ENCODE data around the gene C6orf136. TPM values are rescaled to one million over a fixed set of nuclear protein-coding genes. Genes with fewer than 3 reads are reported as not detected.

C6orf136 gene
- total RNA-seq, 2 donors from 2014 or later, result 71.3 to 83.3 TPM

DNA sequence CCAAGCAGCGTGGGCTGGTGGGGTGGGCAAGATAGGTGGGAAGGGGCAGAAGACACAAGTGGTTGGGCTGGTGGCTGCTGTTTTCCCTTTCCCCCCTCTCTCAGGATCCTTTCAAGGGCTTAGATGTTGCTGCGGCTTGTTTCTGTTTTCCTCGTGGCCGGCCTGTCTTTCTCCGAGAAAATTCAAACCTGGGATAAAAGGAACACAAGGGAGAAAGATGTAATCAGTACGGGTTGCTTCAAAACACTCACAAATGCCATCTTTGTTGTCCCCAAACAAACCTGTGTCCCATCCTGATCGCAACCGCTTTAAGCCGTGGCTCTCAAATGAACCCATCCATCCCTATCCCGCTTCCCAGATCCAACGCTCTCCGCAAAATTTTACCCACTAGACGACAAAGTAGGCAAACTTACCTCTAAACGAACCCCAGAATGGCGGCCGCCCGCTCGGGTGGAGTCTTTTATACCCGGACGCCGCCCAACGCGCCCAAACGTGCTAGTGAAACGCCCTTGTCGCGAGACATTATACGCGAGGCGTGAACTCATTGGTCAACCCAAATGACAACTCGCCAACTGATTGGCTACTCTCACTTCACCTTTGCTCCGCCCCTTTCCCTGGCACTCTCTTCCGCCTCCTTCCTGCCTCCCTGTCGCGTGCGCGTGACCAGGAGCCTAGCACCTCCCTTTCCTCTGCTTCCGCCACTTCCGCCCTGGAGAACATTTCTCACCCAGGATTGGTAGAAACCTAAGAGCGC lies 29.9 kb upstream of the C6orf136 start, which contains the start of gene PPP1R10:
PPP1R10 (minus strand) TSS at position 433 of the 754 bp plus-strand sequence. CDS start 7,299 bp downstream, outside the sequence.
- Histone ChIP-seq H3K27me3 (no peaks in the 10 kb centered on the region), H3K36me3 (no peaks in the 10 kb centered on the region), H3K9me3 (no peaks in the 10 kb centered on the region), H3K4me3 (peak within 1 kb of the TSS; percentile 63), H3K27ac (peak within 1 kb of the TSS; percentile 93), H3K9ac (ENCODE audit: low read depth in 2 of 2, low read length in 2 of 2) (peak within 1 kb of the TSS; percentile 96 to 100), H3K4me1 (peaks cover 4% of the 10 kb centered on the region)
- no peak for TF ChIP-seq CTCF (IDR thresholded peaks at IDR 0.05)
- intact Hi-C loops (cut with DNase I), result no loop called here
- peak; percentile 99 for DNase-seq

DNA sequence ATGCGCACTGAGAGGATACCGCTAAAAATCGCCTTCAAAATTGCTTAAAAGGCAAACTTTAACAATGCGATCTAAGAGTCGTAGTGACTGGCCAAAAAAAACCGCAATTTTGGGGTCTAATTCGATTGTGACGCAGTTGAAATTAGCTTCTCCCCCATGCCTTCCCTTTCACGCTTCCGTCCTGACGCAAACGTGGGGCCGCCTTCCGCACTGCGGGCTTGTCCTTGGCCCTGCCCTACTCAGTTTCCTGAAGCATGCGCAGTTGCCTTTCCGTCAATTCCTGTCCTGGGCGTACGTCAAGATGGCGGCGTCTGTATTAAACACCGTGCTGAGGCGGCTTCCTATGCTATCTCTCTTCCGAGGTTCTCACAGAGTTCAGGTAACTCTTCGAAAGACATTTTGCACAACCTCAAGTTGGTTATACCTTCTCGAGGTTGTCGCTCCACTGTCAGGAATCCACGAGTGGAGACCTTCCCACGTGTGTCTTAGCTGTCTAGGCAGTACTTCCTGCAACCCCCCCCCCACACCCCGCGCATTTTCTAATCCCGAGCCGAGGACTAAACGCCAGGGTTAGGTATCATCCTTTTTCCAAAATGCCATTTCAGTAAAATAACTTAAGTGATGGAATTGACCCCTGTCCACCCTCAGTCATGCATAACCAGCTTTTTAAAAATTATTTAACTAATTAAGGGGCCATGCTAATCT lies 29.2 kb upstream of the C6orf136 start, which contains the start of gene MRPS18B:
MRPS18B (plus strand) TSS at position 276 of the 705 bp plus-strand sequence; CDS start at position 302, 26 bp downstream.
- H3K4me3 ChIP-seq, result peak within 1 kb of the TSS; percentile 63
- intact Hi-C loops (cut with DNase I), result no loop called here
- TF ChIP-seq CTCF (IDR thresholded peaks at IDR 0.05), result no peak
- peaks cover 2% of the 10 kb centered on the region for H3K36me3 ChIP-seq
- peaks cover 4% of the 10 kb centered on the region for H3K4me1 ChIP-seq
- H3K9me3 ChIP-seq, result no peaks in the 10 kb centered on the region
- peak within 1 kb of the TSS; percentile 93 for H3K27ac ChIP-seq
- DNase-seq, result peak; percentile 98
- H3K9ac ChIP-seq (ENCODE audit: low read depth in 2 of 2, low read length in 2 of 2), result peak within 1 kb of the TSS; percentile 96 to 100
- H3K27me3 ChIP-seq, result no peaks in the 10 kb centered on the region

GRCh38 chr6:30618270-30618797 lies 28.6 kb upstream of the C6orf136 start:
- no peak for TF ChIP-seq CTCF (IDR thresholded peaks at IDR 0.05)
- peaks cover 6% of the 10 kb centered on the region for H3K36me3 ChIP-seq

DNA sequence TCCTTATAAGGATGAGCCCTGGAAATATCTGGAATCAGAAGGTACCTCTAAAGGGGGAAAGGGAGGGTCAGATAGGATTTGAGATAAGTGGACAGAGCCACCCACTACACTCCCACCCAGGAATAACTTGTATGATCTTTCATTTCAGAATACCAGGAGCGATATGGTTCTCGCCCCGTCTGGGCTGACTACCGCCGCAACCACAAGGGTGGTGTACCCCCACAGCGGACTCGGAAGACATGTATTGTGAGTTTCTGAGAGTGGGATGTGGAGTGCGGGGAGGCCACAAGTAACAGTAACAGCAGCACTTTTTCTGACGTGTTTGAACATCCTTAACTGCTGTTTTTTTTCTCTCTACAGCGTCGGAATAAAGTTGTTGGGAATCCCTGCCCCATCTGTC lies 27.4 kb upstream of the C6orf136 start:
- H3K27me3 ChIP-seq, result no peaks in the 10 kb centered on the region
- H3K4me1 ChIP-seq, result no peaks in the 10 kb centered on the region
- no peak overlapping the region for H3K9ac ChIP-seq (ENCODE audit: low read depth in 2 of 2, low read length in 2 of 2)
- peaks cover 6% of the 10 kb centered on the region for H3K36me3 ChIP-seq
- H3K27ac ChIP-seq, result no peak overlapping the region
- H3K4me3 ChIP-seq, result no peak overlapping the region
- no peak for DNase-seq
- H3K9me3 ChIP-seq, result no peaks in the 10 kb centered on the region
- TF ChIP-seq CTCF (IDR thresholded peaks at IDR 0.05), result no peak
- intact Hi-C loops (cut with DNase I), result no loop called here

More at GRCh38 chr6:30618270-30618797, 28.6 kb upstream of the C6orf136 start:
- Histone ChIP-seq H3K9me3 (no peaks in the 10 kb centered on the region), H3K4me1 (peaks cover under 1% of the 10 kb centered on the region), H3K9ac (ENCODE audit: low read depth in 2 of 2, low read length in 2 of 2) (peak overlapping the region; percentile 60 to 100), H3K27me3 (no peaks in the 10 kb centered on the region), H3K27ac (peak overlapping the region; percentile 90), H3K4me3 (peak overlapping the region; percentile 49)
- intact Hi-C loops (cut with DNase I), result no loop called here
- peak; percentile 60 for DNase-seq

GRCh38 chr6:30625511-30625910 lies 21.4 kb upstream of the C6orf136 start:
- Histone ChIP-seq H3K4me3 (no peak overlapping the region), H3K9ac (ENCODE audit: low read depth in 2 of 2, low read length in 2 of 2) (no peak overlapping the region), H3K36me3 (peaks cover 21% of the 10 kb centered on the region), H3K9me3 (no peaks in the 10 kb centered on the region), H3K4me1 (peaks cover 9% of the 10 kb centered on the region), H3K27ac (peak overlapping the region; percentile 80), H3K27me3 (no peaks in the 10 kb centered on the region)
- DNase-seq, result no peak
- TF ChIP-seq CTCF (IDR thresholded peaks at IDR 0.05), result no peak
- intact Hi-C loops (cut with DNase I), result no loop called here

Data from colonic mucosa (tissue), 4 donors.